ENCODE measurements around the gene TMEM132C. TPM values are rescaled to one million over a fixed set of nuclear protein-coding genes. Genes with fewer than 3 reads are reported as not detected.

Gene TMEM132C
- total and polyA plus RNA-seq, 2 of the 8 experiments (the other 6 are each of a cell fraction or from before 2014, with no cell fraction given), result 0.23 to 0.76 TPM

DNA sequence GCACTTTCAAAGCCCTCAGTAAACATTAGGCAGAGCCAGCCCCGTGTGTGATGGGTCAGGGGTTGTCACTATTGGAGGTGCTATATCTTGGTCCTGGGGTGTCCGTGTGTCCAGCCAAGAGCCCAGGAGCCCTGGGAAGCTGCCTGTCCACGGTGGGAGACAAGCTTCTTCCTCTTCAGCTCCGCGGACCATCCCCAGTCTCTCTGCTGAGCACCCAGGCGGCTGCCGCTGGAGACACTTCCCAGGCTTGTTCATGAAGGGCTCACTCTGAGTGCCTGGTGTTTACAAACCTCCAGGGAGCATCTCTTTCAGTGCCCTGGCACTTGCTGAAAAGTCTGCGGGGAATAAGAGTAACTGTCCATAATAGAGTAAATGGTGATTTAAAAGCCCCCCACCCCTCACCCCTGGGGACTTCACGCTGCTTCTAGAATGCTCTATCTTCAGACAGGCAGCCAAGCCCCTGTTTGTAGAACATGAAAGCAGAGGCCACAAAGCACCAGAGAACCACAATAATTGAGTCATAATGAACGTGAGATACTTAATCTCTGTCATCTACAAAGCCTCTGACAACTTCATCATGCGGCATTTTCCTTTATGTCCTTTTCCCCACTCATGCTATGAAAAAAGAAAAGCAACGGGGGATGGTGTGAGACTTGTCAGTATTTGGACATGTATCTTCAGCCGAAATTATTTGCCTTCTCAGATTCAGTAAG, 178.6 kb downstream of the TMEM132C start (continued):
- TF ChIP-seq RNF2 (IDR thresholded peaks at IDR 0.05; ENCODE audit: borderline replicate concordance, low read depth, low read length, missing control alignments, poor library complexity, severe bottlenecking), result no peak
- TF ChIP-seq ASH2L (IDR thresholded peaks at IDR 0.05; ENCODE audit: low read length), result no peak
- TF ChIP-seq EP300 (IDR thresholded peaks at IDR 0.05; ENCODE audit: borderline replicate concordance in 1 of 2, low read depth in 2 of 2, low read length in 2 of 2), result no peak
- no peak for TF ChIP-seq SIN3A (conservative IDR thresholded peaks at IDR 0.05 in 1 of 2, IDR thresholded peaks at IDR 0.05 in 1 of 2; ENCODE audit: low read depth in 1 of 2, low read length in 2 of 2)
